Neural progenitor cell (in vitro differentiated cells): ENCODE measurements around the gene TRA2B.

Source experiments
- EZH2phosphoT487 ChIP-seq: fragments of 200-600 bp; sonication (generic); IDR thresholded peaks from 2 replicates; pipeline ENCODE4 v1.6.1; 2017; ENCODE audit warnings: antibody characterized with exemption
- TF ChIP-seq, protein P1 (sequence below): fragments of 200-600 bp; sonication (generic); IDR thresholded peaks from 2 replicates; pipeline ENCODE4 v1.5.1; 2017; ENCODE audit warnings: antibody characterized with exemption, mild to moderate bottlenecking

DNA sequence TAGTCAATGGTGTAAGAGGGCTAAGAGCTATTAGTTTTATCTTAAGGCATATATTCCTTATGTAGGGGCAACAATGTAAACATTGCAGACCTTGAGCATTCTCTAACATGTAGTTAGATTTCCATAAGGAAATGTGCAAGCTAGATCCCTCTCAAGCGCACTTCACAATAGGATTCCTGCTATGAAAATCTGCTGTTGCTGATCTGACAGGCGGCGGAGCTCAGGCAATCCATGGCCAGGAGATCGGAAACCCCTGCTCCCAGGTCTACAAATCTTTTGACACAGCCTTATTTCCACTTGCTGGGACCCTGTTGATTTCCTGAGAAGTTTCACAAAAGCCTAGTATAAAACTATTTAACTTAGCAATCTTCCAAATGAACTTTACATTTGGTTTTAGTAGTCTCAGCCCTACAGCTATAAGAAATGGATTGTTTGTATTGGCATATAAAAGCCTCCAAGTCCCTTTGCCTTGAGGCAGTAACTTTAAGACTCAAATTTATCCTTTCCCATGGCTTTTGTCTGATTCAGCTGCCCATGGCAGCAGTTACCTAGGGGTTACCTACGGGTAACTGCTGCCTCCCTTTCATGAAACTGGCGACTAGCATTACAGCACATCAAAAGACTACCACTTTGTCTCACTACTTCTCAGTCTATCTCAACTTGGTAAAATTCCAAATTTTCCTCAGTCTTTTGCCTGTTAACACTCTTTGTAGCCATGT lies 22.7 kb downstream of the TRA2B start:
- TF ChIP-seq, protein P1, sequence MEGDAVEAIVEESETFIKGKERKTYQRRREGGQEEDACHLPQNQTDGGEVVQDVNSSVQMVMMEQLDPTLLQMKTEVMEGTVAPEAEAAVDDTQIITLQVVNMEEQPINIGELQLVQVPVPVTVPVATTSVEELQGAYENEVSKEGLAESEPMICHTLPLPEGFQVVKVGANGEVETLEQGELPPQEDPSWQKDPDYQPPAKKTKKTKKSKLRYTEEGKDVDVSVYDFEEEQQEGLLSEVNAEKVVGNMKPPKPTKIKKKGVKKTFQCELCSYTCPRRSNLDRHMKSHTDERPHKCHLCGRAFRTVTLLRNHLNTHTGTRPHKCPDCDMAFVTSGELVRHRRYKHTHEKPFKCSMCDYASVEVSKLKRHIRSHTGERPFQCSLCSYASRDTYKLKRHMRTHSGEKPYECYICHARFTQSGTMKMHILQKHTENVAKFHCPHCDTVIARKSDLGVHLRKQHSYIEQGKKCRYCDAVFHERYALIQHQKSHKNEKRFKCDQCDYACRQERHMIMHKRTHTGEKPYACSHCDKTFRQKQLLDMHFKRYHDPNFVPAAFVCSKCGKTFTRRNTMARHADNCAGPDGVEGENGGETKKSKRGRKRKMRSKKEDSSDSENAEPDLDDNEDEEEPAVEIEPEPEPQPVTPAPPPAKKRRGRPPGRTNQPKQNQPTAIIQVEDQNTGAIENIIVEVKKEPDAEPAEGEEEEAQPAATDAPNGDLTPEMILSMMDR = no peak
- no peak for TF ChIP-seq EZH2phosphoT487
